WTC11 (cell line): ENCODE measurements around the gene CPXM2.

Source experiments
- CREB1 ChIP-seq: sonication (generic); formaldehyde crosslinking; IDR thresholded peaks from 2 replicates; pipeline ENCODE4 v1.8.0; 2023; ENCODE audit warnings: mild to moderate bottlenecking, missing genetic modification reagents
- TF ChIP-seq, protein P1 (sequence below): sonication (generic); formaldehyde crosslinking; IDR thresholded peaks from 2 replicates; pipeline ENCODE4 v1.8.0; 2022; ENCODE audit warnings: mild to moderate bottlenecking, missing genetic modification reagents
- TF ChIP-seq, protein P2 (sequence below): fragments of 200-600 bp; IDR thresholded peaks from 2 replicates; pipeline ENCODE4 v1.8.0; 2022; ENCODE audit warnings: antibody characterized with exemption
- TF ChIP-seq, protein P3 (sequence below): sonication (generic); formaldehyde crosslinking; IDR thresholded peaks from 2 replicates; pipeline ENCODE4 v1.8.0; 2022; ENCODE audit warnings: missing genetic modification reagents

DNA sequence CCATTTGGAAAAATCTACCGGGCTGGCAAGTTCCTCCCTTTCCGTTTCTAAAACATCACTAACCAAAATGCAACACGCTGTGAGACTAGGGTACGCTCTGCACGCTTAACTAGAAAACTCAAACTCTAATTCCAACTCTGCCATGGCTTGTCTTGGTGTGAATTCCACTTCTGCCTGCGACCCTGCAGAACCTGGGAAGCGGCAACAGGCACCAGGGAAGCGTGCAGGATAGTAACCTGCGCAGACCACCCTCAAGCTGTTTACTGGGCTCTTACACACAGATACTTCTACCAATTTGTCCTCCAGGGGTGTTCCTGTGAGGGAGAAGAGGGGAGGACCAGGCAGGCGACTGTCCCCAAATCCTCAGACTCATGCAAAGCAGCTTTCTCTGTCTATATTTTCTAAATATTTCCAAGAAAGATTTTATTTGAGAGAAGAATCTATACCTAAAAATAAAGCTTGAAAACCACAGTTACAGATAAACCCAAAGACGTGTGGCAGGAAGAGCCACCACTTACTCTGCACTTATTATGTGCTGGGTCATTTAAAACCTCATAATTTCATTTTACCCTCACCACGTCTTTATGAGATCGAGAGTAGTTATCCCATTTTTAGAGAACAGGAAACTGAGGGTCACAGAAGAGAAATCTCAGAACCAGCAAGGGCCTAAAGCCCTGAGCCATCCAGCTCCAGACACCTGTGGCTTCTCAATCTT lies 52.9 kb downstream of the CPXM2 start:
- TF ChIP-seq, protein P1, sequence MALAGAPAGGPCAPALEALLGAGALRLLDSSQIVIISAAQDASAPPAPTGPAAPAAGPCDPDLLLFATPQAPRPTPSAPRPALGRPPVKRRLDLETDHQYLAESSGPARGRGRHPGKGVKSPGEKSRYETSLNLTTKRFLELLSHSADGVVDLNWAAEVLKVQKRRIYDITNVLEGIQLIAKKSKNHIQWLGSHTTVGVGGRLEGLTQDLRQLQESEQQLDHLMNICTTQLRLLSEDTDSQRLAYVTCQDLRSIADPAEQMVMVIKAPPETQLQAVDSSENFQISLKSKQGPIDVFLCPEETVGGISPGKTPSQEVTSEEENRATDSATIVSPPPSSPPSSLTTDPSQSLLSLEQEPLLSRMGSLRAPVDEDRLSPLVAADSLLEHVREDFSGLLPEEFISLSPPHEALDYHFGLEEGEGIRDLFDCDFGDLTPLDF (CRISPR knock-in tag) = no peak
- TF ChIP-seq CREB1 (CRISPR knock-in tag) = no peak
- TF ChIP-seq, protein P2, sequence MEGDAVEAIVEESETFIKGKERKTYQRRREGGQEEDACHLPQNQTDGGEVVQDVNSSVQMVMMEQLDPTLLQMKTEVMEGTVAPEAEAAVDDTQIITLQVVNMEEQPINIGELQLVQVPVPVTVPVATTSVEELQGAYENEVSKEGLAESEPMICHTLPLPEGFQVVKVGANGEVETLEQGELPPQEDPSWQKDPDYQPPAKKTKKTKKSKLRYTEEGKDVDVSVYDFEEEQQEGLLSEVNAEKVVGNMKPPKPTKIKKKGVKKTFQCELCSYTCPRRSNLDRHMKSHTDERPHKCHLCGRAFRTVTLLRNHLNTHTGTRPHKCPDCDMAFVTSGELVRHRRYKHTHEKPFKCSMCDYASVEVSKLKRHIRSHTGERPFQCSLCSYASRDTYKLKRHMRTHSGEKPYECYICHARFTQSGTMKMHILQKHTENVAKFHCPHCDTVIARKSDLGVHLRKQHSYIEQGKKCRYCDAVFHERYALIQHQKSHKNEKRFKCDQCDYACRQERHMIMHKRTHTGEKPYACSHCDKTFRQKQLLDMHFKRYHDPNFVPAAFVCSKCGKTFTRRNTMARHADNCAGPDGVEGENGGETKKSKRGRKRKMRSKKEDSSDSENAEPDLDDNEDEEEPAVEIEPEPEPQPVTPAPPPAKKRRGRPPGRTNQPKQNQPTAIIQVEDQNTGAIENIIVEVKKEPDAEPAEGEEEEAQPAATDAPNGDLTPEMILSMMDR = no peak
- TF ChIP-seq, protein P3, sequence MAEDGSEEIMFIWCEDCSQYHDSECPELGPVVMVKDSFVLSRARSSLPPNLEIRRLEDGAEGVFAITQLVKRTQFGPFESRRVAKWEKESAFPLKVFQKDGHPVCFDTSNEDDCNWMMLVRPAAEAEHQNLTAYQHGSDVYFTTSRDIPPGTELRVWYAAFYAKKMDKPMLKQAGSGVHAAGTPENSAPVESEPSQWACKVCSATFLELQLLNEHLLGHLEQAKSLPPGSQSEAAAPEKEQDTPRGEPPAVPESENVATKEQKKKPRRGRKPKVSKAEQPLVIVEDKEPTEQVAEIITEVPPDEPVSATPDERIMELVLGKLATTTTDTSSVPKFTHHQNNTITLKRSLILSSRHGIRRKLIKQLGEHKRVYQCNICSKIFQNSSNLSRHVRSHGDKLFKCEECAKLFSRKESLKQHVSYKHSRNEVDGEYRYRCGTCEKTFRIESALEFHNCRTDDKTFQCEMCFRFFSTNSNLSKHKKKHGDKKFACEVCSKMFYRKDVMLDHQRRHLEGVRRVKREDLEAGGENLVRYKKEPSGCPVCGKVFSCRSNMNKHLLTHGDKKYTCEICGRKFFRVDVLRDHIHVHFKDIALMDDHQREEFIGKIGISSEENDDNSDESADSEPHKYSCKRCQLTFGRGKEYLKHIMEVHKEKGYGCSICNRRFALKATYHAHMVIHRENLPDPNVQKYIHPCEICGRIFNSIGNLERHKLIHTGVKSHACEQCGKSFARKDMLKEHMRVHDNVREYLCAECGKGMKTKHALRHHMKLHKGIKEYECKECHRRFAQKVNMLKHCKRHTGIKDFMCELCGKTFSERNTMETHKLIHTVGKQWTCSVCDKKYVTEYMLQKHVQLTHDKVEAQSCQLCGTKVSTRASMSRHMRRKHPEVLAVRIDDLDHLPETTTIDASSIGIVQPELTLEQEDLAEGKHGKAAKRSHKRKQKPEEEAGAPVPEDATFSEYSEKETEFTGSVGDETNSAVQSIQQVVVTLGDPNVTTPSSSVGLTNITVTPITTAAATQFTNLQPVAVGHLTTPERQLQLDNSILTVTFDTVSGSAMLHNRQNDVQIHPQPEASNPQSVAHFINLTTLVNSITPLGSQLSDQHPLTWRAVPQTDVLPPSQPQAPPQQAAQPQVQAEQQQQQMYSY (CRISPR knock-in tag) = no peak
